GM23338 (cell line): ENCODE measurements around the gene EFEMP1. TPM values are rescaled to one million over a fixed set of nuclear protein-coding genes. Genes with fewer than 3 reads are reported as not detected.

ENCODE experiments used
- ATAC-seq: fragments of 200-7000 bp; cut with Tn5 transposase; 3 replicates; pipeline ENCODE4 v1.9.1; 2020
- DNase-seq: peaks from one replicate; pipeline ENCODE4 v3.0.0-alpha.2; 2015; ENCODE audit warnings: low spot score
- H2AFZ ChIP-seq: fragments of 200-600 bp; sonication (generic); 2 replicates; pipeline ENCODE4 v1.8.0; 2016; ENCODE audit warnings: antibody characterized with exemption, mild to moderate bottlenecking, moderate library complexity
- H3F3A ChIP-seq: fragments of 200-600 bp; sonication (generic); replicated peaks from 2 replicates; pipeline ENCODE4 v1.8.0; 2017; ENCODE audit warnings: antibody characterized with exemption, mixed run types, low read depth
- H3K27ac ChIP-seq: fragments of 200-600 bp; sonication (generic); 2 replicates; pipeline ENCODE4 v1.6.1; 2016; ENCODE audit warnings: low read depth
- H3K27me3 ChIP-seq: fragments of 200-600 bp; sonication (generic); 2 replicates; pipeline ENCODE4 v1.8.0; 2016; ENCODE audit warnings: mild to moderate bottlenecking, mixed run types, moderate library complexity; ENCODE audit not compliant: insufficient read depth
- H3K36me3 ChIP-seq: fragments of 200-600 bp; sonication (generic); 2 replicates; pipeline ENCODE4 v1.8.0; 2016; ENCODE audit warnings: mild to moderate bottlenecking; ENCODE audit not compliant: insufficient read depth
- H3K4me1 ChIP-seq: fragments of 200-600 bp; sonication (generic); 2 replicates; pipeline ENCODE4 v1.8.0; 2016; ENCODE audit warnings: mild to moderate bottlenecking, moderate library complexity; ENCODE audit not compliant: insufficient read depth
- H3K4me2 ChIP-seq: fragments of 200-600 bp; sonication (generic); 2 replicates; pipeline ENCODE4 v1.7.1; 2017; ENCODE audit warnings: mixed run types
- H3K4me3 ChIP-seq: fragments of 200-600 bp; sonication (generic); 2 replicates; pipeline ENCODE4 v1.6.1; 2016; ENCODE audit warnings: mixed run types
- H3K79me2 ChIP-seq: fragments of 200-600 bp; sonication (generic); replicated peaks from 2 replicates; pipeline ENCODE4 v1.8.0; 2017; ENCODE audit warnings: mild to moderate bottlenecking; ENCODE audit not compliant: insufficient read depth
- H3K9me2 ChIP-seq: fragments of 200-600 bp; sonication (generic); 2 replicates; pipeline ENCODE4 v1.8.0; 2017; ENCODE audit not compliant: insufficient read depth
- H4K20me1 ChIP-seq: fragments of 200-600 bp; sonication (generic); replicated peaks from 2 replicates; pipeline ENCODE4 v1.8.0; 2017; ENCODE audit warnings: mild to moderate bottlenecking; ENCODE audit not compliant: insufficient read depth
- H3K27ac Mint-ChIP-seq: 2 replicates; pipeline ENCODE4 v1.8.0; 2020; ENCODE audit warnings: inconsistent platforms, mild to moderate bottlenecking, moderate library complexity, mixed read lengths
- H3K27me3 Mint-ChIP-seq: 3 replicates; pipeline ENCODE4 v1.8.0; 2022; ENCODE audit warnings: low read depth, mild to moderate bottlenecking, moderate library complexity, mixed read lengths, inconsistent platforms; ENCODE audit not compliant: insufficient read depth, poor library complexity
- H3K36me3 Mint-ChIP-seq: 3 replicates; pipeline ENCODE4 v1.8.0; 2021; ENCODE audit warnings: low read depth, mild to moderate bottlenecking, inconsistent platforms, moderate library complexity, mixed read lengths
- H3K4me1 Mint-ChIP-seq: 3 replicates; pipeline ENCODE4 v1.8.0; 2020; ENCODE audit warnings: mild to moderate bottlenecking, inconsistent platforms, mixed read lengths
- H3K4me3 Mint-ChIP-seq: 3 replicates; pipeline ENCODE4 v1.8.0; 2021; ENCODE audit warnings: moderate library complexity, mild to moderate bottlenecking, inconsistent platforms, mixed read lengths
- H3K9me3 Mint-ChIP-seq: 3 replicates; pipeline ENCODE4 v1.8.0; 2020; ENCODE audit warnings: moderate library complexity, mild to moderate bottlenecking, inconsistent platforms, mixed read lengths
- ETS1 ChIP-seq: IDR thresholded peaks from 2 replicates; pipeline ENCODE4 v1.6.1; 2016; ENCODE audit warnings: antibody characterized with exemption
- EZH2phosphoT487 ChIP-seq: fragments of 200-600 bp; sonication (generic); IDR thresholded peaks from one replicate; pipeline ENCODE4 v1.8.1; 2018; ENCODE audit warnings: antibody characterized with exemption; ENCODE audit not compliant: unreplicated experiment
- ZNF114 ChIP-seq: fragments of 250-450 bp; sonication (Bioruptor Pico); IDR thresholded peaks from 2 replicates; pipeline ENCODE4 v1.5.0; 2020; ENCODE audit warnings: mild to moderate bottlenecking, moderate library complexity
- ZNF331 ChIP-seq: fragments of 250-450 bp; sonication (Bioruptor Pico); IDR thresholded peaks from 2 replicates; pipeline ENCODE4 v1.5.0; 2020; ENCODE audit warnings: low read depth, mild to moderate bottlenecking, moderate library complexity
- ZNF462 ChIP-seq: fragments of 250-450 bp; sonication (Bioruptor Pico); IDR thresholded peaks from 2 replicates; pipeline ENCODE4 v1.5.0; 2020; ENCODE audit warnings: mild to moderate bottlenecking, moderate library complexity
- polyA plus RNA-seq: library from polyadenylated mRNA; unstranded; fragments of >200 nt; fragmentation: Nextera tagmentation; extraction: Ambion mirVana; gene quantifications from 2 replicates; pipeline ENCODE4 v1.2.1, GENCODE V29; 2016
- total RNA-seq: library from RNA; depleted of rRNA; stranded (reverse); fragments of >200 nt; shearing (Covaris generic); gene quantifications from 2 replicates; pipeline ENCODE4 v1.2.3, GENCODE V29; 2014

Gene EFEMP1
- total and polyA plus RNA-seq, 2 experiments from 2014 or later = 12.6 to 22.5 TPM

DNA sequence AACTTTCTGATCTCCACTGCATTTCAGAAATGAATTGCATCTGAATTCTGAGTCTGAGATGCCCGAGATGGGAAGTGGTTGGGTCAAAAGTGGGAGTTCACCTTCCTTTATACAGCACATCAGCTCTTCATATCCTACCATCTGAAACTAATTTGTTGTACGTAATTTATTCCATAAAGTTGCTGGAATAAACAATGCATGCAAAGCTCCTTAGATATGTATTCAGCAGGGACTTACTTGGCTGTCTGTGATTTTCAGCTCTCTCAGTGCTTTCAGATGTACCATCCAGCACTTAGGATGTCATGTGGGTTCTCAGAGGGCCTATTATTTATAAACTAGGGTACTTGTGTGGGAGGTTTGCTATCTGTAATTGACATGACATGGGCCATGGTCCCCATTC, 46.9 kb upstream of the EFEMP1 start (continued):
- TF ChIP-seq ZNF462 (CRISPR knock-in tag) (no peak), ZNF114 (CRISPR knock-in tag) (no peak)

GRCh38 chr2:55968941-55969340, 45.4 kb upstream of the EFEMP1 start:
- Histone ChIP-seq H3K79me2 (no peaks in the 10 kb centered on the region), H2AFZ (no peak overlapping the region), H3K4me3 (no peak overlapping the region), H3K9me2 (no peaks in the 10 kb centered on the region), H3K27me3 (no peaks in the 10 kb centered on the region), H3K4me1 (no peaks in the 10 kb centered on the region), H3K4me2 (no peak overlapping the region), H3K27ac (no peak overlapping the region), H3F3A (no peaks in the 10 kb centered on the region), H4K20me1 (no peaks in the 10 kb centered on the region), H3K36me3 (no peaks in the 10 kb centered on the region)
- H3K27me3 Mint-ChIP-seq = no peaks in the 10 kb centered on the region
- no peak overlapping the region for H3K4me3 Mint-ChIP-seq
- no peaks in the 10 kb centered on the region for H3K4me1 Mint-ChIP-seq
- H3K36me3 Mint-ChIP-seq = no peaks in the 10 kb centered on the region
- no peaks in the 10 kb centered on the region for H3K9me3 Mint-ChIP-seq
- DNase-seq = no peak
- no peak overlapping the region for H3K27ac Mint-ChIP-seq
- no peak for ATAC-seq
- TF ChIP-seq EZH2phosphoT487 (no peak), ZNF462 (CRISPR knock-in tag) (no peak), ETS1 (no peak), ZNF331 (no peak)
